Karpas-422 (cell line): ENCODE data around the gene MPV17L. TPM values are rescaled to one million over a fixed set of nuclear protein-coding genes. Genes with fewer than 3 reads are reported as not detected.
A peak's percentile ranks its signal among the peaks of the same experiment; 100 is the strongest.
"Not testable (repeated sequence)": the region's sequence is repeated elsewhere in the genome, so short reads cannot be mapped to it uniquely, and the experiment has no call there.

Experiments
- DNase-seq: peaks from one replicate; pipeline ENCODE4 v3.0.0-alpha.2; 2015
- H2AFZ ChIP-seq: fragments of 200-600 bp; sonication (generic); 2 replicates; pipeline ENCODE4 v1.6.1; 2014; ENCODE audit warnings: antibody characterized with exemption, low read length, mixed read lengths
- H3K27ac ChIP-seq: fragments of 200-600 bp; sonication (generic); 2 replicates; pipeline ENCODE4 v1.5.1; 2014; ENCODE audit warnings: mild to moderate bottlenecking, low read length, moderate library complexity
- H3K27me3 ChIP-seq: fragments of 200-600 bp; sonication (generic); 2 replicates; pipeline ENCODE4 v1.6.1; 2014; ENCODE audit warnings: low read length, mixed read lengths
- H3K36me3 ChIP-seq: fragments of 200-600 bp; sonication (generic); 2 replicates; pipeline ENCODE4 v1.6.1; 2014; ENCODE audit warnings: low read length, mixed read lengths; ENCODE audit not compliant: insufficient read depth
- H3K4me1 ChIP-seq: fragments of 200-600 bp; sonication (generic); 2 replicates; pipeline ENCODE4 v1.6.1; 2014; ENCODE audit warnings: mild to moderate bottlenecking, low read length, mixed read lengths
- H3K4me2 ChIP-seq: fragments of 200-600 bp; sonication (generic); 2 replicates; pipeline ENCODE4 v1.6.1; 2014; ENCODE audit warnings: low read length, low read depth, mild to moderate bottlenecking; ENCODE audit not compliant: poor library complexity, severe bottlenecking
- H3K4me3 ChIP-seq: fragments of 200-600 bp; sonication (generic); 2 replicates; pipeline ENCODE4 v1.5.1; 2014; ENCODE audit warnings: mild to moderate bottlenecking, antibody characterized with exemption, low read length, mixed read lengths
- H3K79me2 ChIP-seq: fragments of 200-600 bp; sonication (generic); 2 replicates; pipeline ENCODE4 v1.6.1; 2014; ENCODE audit warnings: mild to moderate bottlenecking, low read length, mixed read lengths
- H3K9ac ChIP-seq: fragments of 200-600 bp; sonication (generic); 2 replicates; pipeline ENCODE4 v1.6.0; 2014; ENCODE audit warnings: low read length
- H3K9me2 ChIP-seq: fragments of 200-600 bp; sonication (generic), shearing (Covaris generic); replicated peaks from 2 replicates; pipeline ENCODE4 v1.6.0; 2014; ENCODE audit warnings: mild to moderate bottlenecking, low read length, moderate library complexity; ENCODE audit not compliant: insufficient read depth
- H3K9me3 ChIP-seq: fragments of 300-700, 200-600 bp; sonication (generic); 2 replicates; pipeline ENCODE4 v1.6.1; 2014; ENCODE audit warnings: low read length, mixed read lengths
- H4K20me1 ChIP-seq: fragments of 200-600 bp; sonication (generic); 2 replicates; pipeline ENCODE4 v1.6.1; 2014; ENCODE audit warnings: mild to moderate bottlenecking, antibody characterized with exemption, low read length, low read depth; ENCODE audit not compliant: insufficient read depth
- total RNA-seq: library from RNA; depleted of rRNA; stranded (reverse); fragments of >200 nt; shearing (Covaris generic); gene quantifications from 2 replicates; pipeline ENCODE4 v1.2.3, GENCODE V29; 2014; ENCODE audit warnings: low replicate concordance; rRNA removed

Gene MPV17L
- not detected in 2 replicates for total RNA-seq

- H2AFZ ChIP-seq, H3K79me2 ChIP-seq, H3K4me3 ChIP-seq, H3K9me2 ChIP-seq, H3K4me1 ChIP-seq, H3K4me2 ChIP-seq, H4K20me1 ChIP-seq, H3K36me3 ChIP-seq, H3K27me3 ChIP-seq, H3K9me3 ChIP-seq, H3K9ac ChIP-seq, H3K27ac ChIP-seq: not testable (repeated sequence)
- DNase-seq = peak; percentile 15
Measured at GRCh38 chr16:15395631-15396508, at the start of gene MPV17L. Gene MPV17L (plus strand): TSS chr16:15395754. CDS start chr16:15395898, 144 bp downstream.

GRCh38 chr16:15348721-15349120 is 46.8 kb upstream of the MPV17L start:
- H4K20me1 ChIP-seq = not testable (repeated sequence)

GRCh38 chr16:15351251-15351650 is 44.3 kb upstream of the MPV17L start:
- not testable (repeated sequence) for H3K4me3 ChIP-seq, H3K36me3 ChIP-seq, H3K9me3 ChIP-seq, H2AFZ ChIP-seq, DNase-seq, H3K9me2 ChIP-seq, H3K4me1 ChIP-seq, H3K79me2 ChIP-seq, H3K9ac ChIP-seq, H4K20me1 ChIP-seq, H3K27ac ChIP-seq, H3K27me3 ChIP-seq, H3K4me2 ChIP-seq

More at GRCh38 chr16:15348721-15349120, 46.8 kb upstream of the MPV17L start:
- H3K9ac ChIP-seq, H3K9me3 ChIP-seq, H3K4me1 ChIP-seq, H2AFZ ChIP-seq, DNase-seq, H3K9me2 ChIP-seq, H3K27ac ChIP-seq, H3K79me2 ChIP-seq, H3K27me3 ChIP-seq, H3K4me2 ChIP-seq, H3K36me3 ChIP-seq, H3K4me3 ChIP-seq: not testable (repeated sequence)

- not testable (repeated sequence) for H3K9me3 ChIP-seq, DNase-seq, H3K27me3 ChIP-seq, H3K36me3 ChIP-seq, H3K4me2 ChIP-seq, H4K20me1 ChIP-seq, H3K9ac ChIP-seq, H3K9me2 ChIP-seq, H3K4me3 ChIP-seq, H3K27ac ChIP-seq, H2AFZ ChIP-seq, H3K4me1 ChIP-seq, H3K79me2 ChIP-seq
Measured at GRCh38 chr16:15351745-15352144, 43.8 kb upstream of the MPV17L start.

- H3K4me2 ChIP-seq, H3K27ac ChIP-seq, H3K9me2 ChIP-seq, H3K27me3 ChIP-seq, H3K4me3 ChIP-seq, H4K20me1 ChIP-seq, H3K9ac ChIP-seq, H3K9me3 ChIP-seq, H3K79me2 ChIP-seq, H2AFZ ChIP-seq, DNase-seq, H3K36me3 ChIP-seq, H3K4me1 ChIP-seq: not testable (repeated sequence)
Measured at GRCh38 chr16:15352852-15353251, 42.7 kb upstream of the MPV17L start.

GRCh38 chr16:15354846-15355245 is 40.7 kb upstream of the MPV17L start:
- not testable (repeated sequence) for H3K27me3 ChIP-seq, H3K4me2 ChIP-seq, H4K20me1 ChIP-seq, H3K9me2 ChIP-seq, DNase-seq, H3K4me3 ChIP-seq, H3K9me3 ChIP-seq, H3K27ac ChIP-seq, H3K9ac ChIP-seq, H3K36me3 ChIP-seq, H2AFZ ChIP-seq, H3K4me1 ChIP-seq, H3K79me2 ChIP-seq

GRCh38 chr16:15357495-15357894 is 38.1 kb upstream of the MPV17L start:
- H2AFZ ChIP-seq, DNase-seq, H3K27me3 ChIP-seq, H3K27ac ChIP-seq, H3K9ac ChIP-seq, H3K4me1 ChIP-seq, H3K4me2 ChIP-seq, H3K9me3 ChIP-seq, H3K4me3 ChIP-seq, H3K36me3 ChIP-seq, H3K9me2 ChIP-seq, H3K79me2 ChIP-seq, H4K20me1 ChIP-seq: not testable (repeated sequence)

GRCh38 chr16:15378194-15378593 is 17.4 kb upstream of the MPV17L start, which contains the start of gene NPIPA5:
Gene NPIPA5 (minus strand): TSS chr16:15378294. CDS start chr16:15378294, 0 bp downstream.
- H3K9me2 ChIP-seq, H3K36me3 ChIP-seq, H3K79me2 ChIP-seq, H3K4me1 ChIP-seq, H3K9ac ChIP-seq, H3K4me3 ChIP-seq, H2AFZ ChIP-seq, H3K4me2 ChIP-seq, H3K9me3 ChIP-seq, H3K27ac ChIP-seq, H4K20me1 ChIP-seq, H3K27me3 ChIP-seq, DNase-seq: not testable (repeated sequence)
